CD4-positive, alpha-beta T cell treated with Interleukin-17A for 4 hours (primary cell): ENCODE data around the gene KCNK10.

ENCODE experiments used
- DNase-seq: peaks from one replicate; pipeline ENCODE4 v3.0.0-alpha.2; 2020; ENCODE audit warnings: mixed read lengths

KCNK10 gene

GRCh38 chr14:88318406-88318805 lies 4.7 kb downstream of the KCNK10 start:
- no peak for DNase-seq

GRCh38 chr14:88316521-88316920 lies 6.5 kb downstream of the KCNK10 start:
- DNase-seq = no peak

GRCh38 chr14:88312257-88312656 lies 10.8 kb downstream of the KCNK10 start:
- DNase-seq = no peak

GRCh38 chr14:88311780-88312179 lies 11.3 kb downstream of the KCNK10 start:
- no peak for DNase-seq

GRCh38 chr14:88310449-88310848 lies 12.6 kb downstream of the KCNK10 start:
- no peak for DNase-seq

GRCh38 chr14:88310021-88310420 lies 13.0 kb downstream of the KCNK10 start:
- DNase-seq = no peak

GRCh38 chr14:88305528-88306322 lies 17.3 kb downstream of the KCNK10 start:
- DNase-seq = no peak

- DNase-seq = no peak
Observed at GRCh38 chr14:88303041-88303440, 20.0 kb downstream of the KCNK10 start.

GRCh38 chr14:88301381-88301780 lies 21.7 kb downstream of the KCNK10 start:
- no peak for DNase-seq

GRCh38 chr14:88300817-88301216 lies 22.3 kb downstream of the KCNK10 start:
- DNase-seq = no peak

GRCh38 chr14:88299865-88300530 lies 23.1 kb downstream of the KCNK10 start:
- DNase-seq = no peak

GRCh38 chr14:88297306-88297705 lies 25.8 kb downstream of the KCNK10 start:
- no peak for DNase-seq

- no peak for DNase-seq
Observed at GRCh38 chr14:88296351-88296750, 26.7 kb downstream of the KCNK10 start.

- DNase-seq = no peak
Observed at GRCh38 chr14:88289996-88290395, 33.1 kb downstream of the KCNK10 start.

GRCh38 chr14:88289234-88289633 lies 33.8 kb downstream of the KCNK10 start:
- no peak for DNase-seq

- DNase-seq = no peak
Observed at GRCh38 chr14:88286309-88286708, 36.8 kb downstream of the KCNK10 start.

- no peak for DNase-seq
Observed at GRCh38 chr14:88281447-88281846, 41.6 kb downstream of the KCNK10 start.

- DNase-seq = no peak
Observed at GRCh38 chr14:88276923-88277596, 46.0 kb downstream of the KCNK10 start.

- no peak for DNase-seq
Observed at GRCh38 chr14:88272390-88273269, 50.4 kb downstream of the KCNK10 start.

GRCh38 chr14:88271205-88271604 lies 51.9 kb downstream of the KCNK10 start:
- no peak for DNase-seq

- no peak for DNase-seq
Observed at GRCh38 chr14:88270776-88271175, 52.3 kb downstream of the KCNK10 start.

- DNase-seq = no peak
Observed at GRCh38 chr14:88269806-88270420, 53.2 kb downstream of the KCNK10 start.
